HepG2 (cell line): ENCODE measurements around the gene HOMEZ. TPM values are rescaled to one million over a fixed set of nuclear protein-coding genes. Genes with fewer than 3 reads are reported as not detected.

Experiments
- ATAC-seq: fragments of 200-7000 bp; cut with Tn5 transposase; 3 replicates; pipeline ENCODE4 v1.9.1; 2020; ENCODE audit warnings: mild to moderate bottlenecking, moderate library complexity
- BruUV-seq: library from RNA; stranded (reverse); fragments of 400-500 nt; replicated peaks from 2 replicates; lab custom pipeline; 2021; lab: Mats Ljungman, UMichigan
- CTCF ChIA-PET: fragments of 300-600 bp; formaldehyde crosslinking; extraction: SDS; loops from one replicate; lab custom pipeline; 2021; ENCODE audit warnings: low total read pairs, inconsistent platforms, low intra/inter-chr PET ratio; lab: Yijun Ruan, JAX
- POLR2A ChIA-PET: fragments of 350-600 bp; sonication (Branson Sonifier 250); formaldehyde crosslinking; loops from one replicate; lab custom pipeline; 2020; ENCODE audit warnings: antibody characterized with exemption, inconsistent platforms; lab: Yijun Ruan, JAX
- DNase-seq: peaks from one replicate; pipeline ENCODE4 v3.0.0-alpha.2; 2015; ENCODE audit warnings: low spot score
- FAIRE-seq: peaks from 3 replicates; lab custom pipeline; 2011; peaks lifted over from hg19 to GRCh38; lab: Jason Lieb, UNC
- H2AFZ ChIP-seq: one replicate; pipeline ENCODE4 v1.6.1; 2011; ENCODE audit warnings: low read length, inconsistent platforms
- H3K27ac ChIP-seq: fragments of 300-600 bp; 3 replicates; pipeline ENCODE4 v1.8.0; 2011; ENCODE audit warnings: mixed run types, mild to moderate bottlenecking, mixed read lengths, low read length, inconsistent platforms; ENCODE audit not compliant: insufficient read depth; ENCODE audit errors: extremely low read length
- H3K27me3 ChIP-seq, 2 experiments: fragments of 200-600 bp in 1 of 2; 2 replicates in 1 of 2; 3 replicates in 1 of 2; pipeline versions ENCODE4 v1.6.0 to v1.8.0; 2011; ENCODE audit warnings: low read length in 2 of 2, mild to moderate bottlenecking in 2 of 2, moderate library complexity in 2 of 2, inconsistent platforms in 1 of 2; ENCODE audit not compliant: insufficient read depth in 2 of 2, control insufficient read depth in 1 of 2
- H3K36me3 ChIP-seq, 2 experiments: fragments of 200-600 bp in 1 of 2; replicated peaks in 1 of 2; 2 replicates in 1 of 2; 3 replicates in 1 of 2; pipeline versions ENCODE4 v1.5.1 to v1.8.0; 2011; ENCODE audit warnings: low read length in 2 of 2, inconsistent platforms in 1 of 2; ENCODE audit not compliant: insufficient read depth in 2 of 2, control insufficient read depth in 1 of 2
- H3K4me1 ChIP-seq: 2 replicates; pipeline ENCODE4 v1.5.1; 2012; ENCODE audit warnings: low read length, inconsistent platforms; ENCODE audit not compliant: insufficient read depth
- H3K4me2 ChIP-seq: 2 replicates; pipeline ENCODE4 v1.6.0; 2011; ENCODE audit warnings: low read depth, low read length, inconsistent platforms
- H3K4me3 ChIP-seq, 3 experiments: fragments of 200-600 bp in 1 of 3; sonication (generic), shearing (Covaris generic) in 1 of 3; replicated peaks in 1 of 3; 2 replicates each; pipeline ENCODE4 v1.5.1; 2011 to 2016; ENCODE audit warnings: low read length in 3 of 3, inconsistent platforms in 2 of 3, low read depth in 2 of 3, mild to moderate bottlenecking in 2 of 3, control low read depth in 1 of 3, mixed read lengths in 1 of 3; ENCODE audit not compliant: insufficient read depth in 1 of 3
- H3K79me2 ChIP-seq: one replicate; pipeline ENCODE4 v1.6.1; 2011; ENCODE audit warnings: low read length, inconsistent platforms; ENCODE audit not compliant: insufficient read depth
- H3K9ac ChIP-seq: 2 replicates; pipeline ENCODE4 v1.6.0; 2011; ENCODE audit warnings: mild to moderate bottlenecking, low read depth, low read length, inconsistent platforms; ENCODE audit not compliant: insufficient read depth
- H3K9me3 ChIP-seq: 2 replicates; pipeline ENCODE4 v1.5.1; 2012; ENCODE audit warnings: mild to moderate bottlenecking, low read length
- H4K20me1 ChIP-seq: 2 replicates; pipeline ENCODE4 v1.6.0; 2011; ENCODE audit warnings: inconsistent platforms, mild to moderate bottlenecking, low read length, moderate library complexity; ENCODE audit not compliant: insufficient read depth
- CBFB ChIP-seq: sonication (generic); formaldehyde crosslinking; IDR thresholded peaks from 2 replicates; pipeline ENCODE4 v1.4.0; 2020; ENCODE audit warnings: missing genetic modification reagents
- FOXO1 ChIP-seq: sonication (generic); formaldehyde crosslinking; IDR thresholded peaks from 2 replicates; pipeline ENCODE4 v1.4.0; 2020; ENCODE audit warnings: missing genetic modification reagents
- GMEB2 ChIP-seq: IDR thresholded peaks from 2 replicates; pipeline ENCODE4 v1.6.1; 2016; ENCODE audit warnings: missing biosample characterization, missing genetic modification reagents, low read depth
- HES4 ChIP-seq: sonication (generic); formaldehyde crosslinking; IDR thresholded peaks from 2 replicates; pipeline ENCODE4 v1.9.0; 2021; ENCODE audit warnings: mild to moderate bottlenecking, missing genetic modification reagents, borderline replicate concordance
- HNRNPH1 ChIP-seq: fragments of 200-400 bp; formaldehyde crosslinking; optimal IDR thresholded peaks from 2 replicates; pipeline ENCODE3; 2017; ENCODE audit warnings: mild to moderate bottlenecking, low read depth, low read length
- KLF6 ChIP-seq: IDR thresholded peaks from 2 replicates; pipeline ENCODE4 v1.8.0; 2016; ENCODE audit warnings: missing biosample characterization, missing genetic modification reagents
- LCORL ChIP-seq, 2 experiments: fragments of 450-650 bp in 1 of 2; sonication (generic) in 1 of 2; formaldehyde crosslinking in 1 of 2; IDR thresholded peaks; 2 replicates each; pipeline versions ENCODE4 v1.5.0 to v1.6.1; 2017 to 2020; ENCODE audit warnings: antibody characterized with exemption in 1 of 2, missing genetic modification reagents in 1 of 2
- MXD1 ChIP-seq: sonication (generic); formaldehyde crosslinking; IDR thresholded peaks from 2 replicates; pipeline ENCODE4 v1.4.0; 2020; ENCODE audit warnings: mild to moderate bottlenecking, missing genetic modification reagents
- POGK ChIP-seq: sonication (generic); formaldehyde crosslinking; conservative IDR thresholded peaks from 2 replicates; pipeline ENCODE4 v1.8.0; 2022; ENCODE audit warnings: mild to moderate bottlenecking, moderate library complexity, missing genetic modification reagents
- STAT5B ChIP-seq: sonication (generic); formaldehyde crosslinking; IDR thresholded peaks from 2 replicates; pipeline ENCODE4 v1.4.0; 2020; ENCODE audit warnings: missing genetic modification reagents
- TBX2 ChIP-seq: sonication (generic); formaldehyde crosslinking; IDR thresholded peaks from 2 replicates; pipeline ENCODE4 v1.5.0; 2020; ENCODE audit warnings: missing genetic modification reagents, mild to moderate bottlenecking, borderline replicate concordance
- TFAP4 ChIP-seq: sonication (generic); IDR thresholded peaks from 2 replicates; pipeline ENCODE4 v1.6.1; 2016; ENCODE audit warnings: low read depth, borderline replicate concordance
- ZNF136 ChIP-seq: sonication (generic); formaldehyde crosslinking; IDR thresholded peaks from 2 replicates; pipeline ENCODE4 v1.8.1; 2022; ENCODE audit warnings: low read depth, mild to moderate bottlenecking, moderate library complexity, missing genetic modification reagents
- ZNF543 ChIP-seq: sonication (generic); formaldehyde crosslinking; IDR thresholded peaks from 2 replicates; pipeline ENCODE4 v1.4.0; 2020; ENCODE audit warnings: mild to moderate bottlenecking, missing genetic modification reagents
- ZNF569 ChIP-seq: sonication (generic); formaldehyde crosslinking; IDR thresholded peaks from 2 replicates; pipeline ENCODE4 v1.5.0; 2020; ENCODE audit warnings: mild to moderate bottlenecking, missing genetic modification reagents, moderate library complexity, borderline replicate concordance
- ZNF660 ChIP-seq: sonication (generic); formaldehyde crosslinking; IDR thresholded peaks from 2 replicates; pipeline ENCODE4 v1.5.1; 2020; ENCODE audit warnings: mild to moderate bottlenecking, low read depth, missing genetic modification reagents, borderline replicate concordance
- ZNF713 ChIP-seq: sonication (generic); formaldehyde crosslinking; IDR thresholded peaks from 2 replicates; pipeline ENCODE4 v1.4.0; 2020; ENCODE audit warnings: mild to moderate bottlenecking, missing genetic modification reagents
- WGBS: methylation state at CpG from one replicate; pipeline ENCODE4 v1.1.6; 2017; ENCODE audit warnings: low lambda C conversion rate; 5-methylcytosine and 5-hydroxymethylcytosine counted together
- in situ Hi-C: cut with HindIII; loops from 2 replicates; pipeline ENCODE4 v1.10.0; 2017; ENCODE audit warnings: low pct_unique_long_range_greater_than_20kb; ENCODE audit not compliant: extremely low pct_ligation_motif_present
- intact Hi-C: fragments of 100-400 bp; cut with micrococcal nuclease; formaldehyde crosslinking; loops from one replicate; pipeline ENCODE4 v1.10.0; 2022; ENCODE audit not compliant: unreplicated experiment
- polyA plus RNA-seq, 8 experiments: library from polyadenylated mRNA; depleted of rRNA in 3 of 8; stranded (reverse) in 7 of 8; unstranded in 1 of 8; fragments of >200 nt; fragmentation: Illumina TruSeq in 4 of 8; extraction: Trizol in 4 of 8; gene quantifications; 2 replicates each; pipeline versions ENCODE4 v1.2.1 to v1.2.3, GENCODE V29; 2011 to 2016; ENCODE audit warnings: low read depth in 4 of 8, missing spikeins in 1 of 8, mixed read lengths in 1 of 8; ENCODE audit not compliant: insufficient read depth in 1 of 8
- total RNA-seq, 5 experiments: library from RNA; depleted of rRNA; stranded (reverse); fragments of >200 nt; fragmentation: Illumina TruSeq; extraction: Trizol; gene quantifications; 2 replicates each; pipeline ENCODE4 v1.2.3, GENCODE V29; 2016; ENCODE audit warnings: low read depth in 1 of 5

The HOMEZ gene
- total and polyA plus RNA-seq, 2 of the 13 experiments (the other 11 are each of a cell fraction or from before 2014, with no cell fraction given) = 14.5 to 31.8 TPM

- DNase-seq (no peak), ATAC-seq (no peak), FAIRE-seq (no peak)
- H3K79me2 ChIP-seq = peaks cover 34% of the 10 kb centered on the region
- in situ Hi-C loops = loop anchor here (25.0 kb wide), 1 partner anchor 829 kb away; the partner anchor contains the start of genes EMC9, FITM1, PSME1 and PSME2
- H4K20me1 ChIP-seq = no peaks in the 10 kb centered on the region
- no peak overlapping the region for H2AFZ ChIP-seq
- no peaks in the 10 kb centered on the region for H3K9me3 ChIP-seq
- H3K36me3 ChIP-seq = peaks cover 27 to 38% of the 10 kb centered on the region in 2 experiments
- H3K4me2 ChIP-seq = peak overlapping the region; percentile 96
- no TSS peak for BruUV-seq
- ChIA-PET CTCF (no interaction called here), POLR2A (interaction anchor here (0.6 to 18.7 kb wide), 9 partner anchors 13 to 807 kb away, joined by 3 to 1053 read pairs (median 7); partner anchors contain the start of genes DCAF11, HOMEZ, NRL and PABPN1)
- H3K4me3 ChIP-seq = peak overlapping the region; percentile 95 to 99 (median 96)
- peak overlapping the region; percentile 87 for H3K27ac ChIP-seq
- H3K27me3 ChIP-seq = no peaks in the 10 kb centered on the region; a peak in 1 of 5 replicates
- H3K4me1 ChIP-seq = peaks cover 56% of the 10 kb centered on the region
- H3K9ac ChIP-seq = peak overlapping the region; percentile 99
- intact Hi-C loops = loop anchor here (10.0 kb wide), 3 partner anchors 323 to 987 kb away; partner anchors contain the start of genes AJUBA, DCAF11, DHRS1 and NOP9
- WGBS = 94% methylated on average over 22 of the region's 22 CpGs
- TF ChIP-seq ZNF660 (CRISPR knock-in tag) (no peak), ZNF569 (CRISPR knock-in tag) (no peak), TFAP4 (no peak), KLF6 (CRISPR knock-in tag) (no peak), TBX2 (CRISPR knock-in tag) (no peak), FOXO1 (CRISPR knock-in tag) (no peak), HNRNPH1 (no peak), ZNF713 (CRISPR knock-in tag) (0 out of 2 replicates have a peak, but pooled peaks have one; percentile 32), MXD1 (CRISPR knock-in tag) (peak; percentile 40; the same call in 1 of the 2 replicates), POGK (CRISPR knock-in tag) (no peak), CBFB (CRISPR knock-in tag) (no peak), LCORL (IDR thresholded peaks at IDR 0.05) (no peak), LCORL (CRISPR knock-in tag; IDR thresholded peaks at IDR 0.05) (no peak), STAT5B (no peak), GMEB2 (no peak), ZNF136 (CRISPR knock-in tag) (no peak), ZNF543 (CRISPR knock-in tag) (no peak), HES4 (no peak)
These were observed 22.0 kb upstream of the HOMEZ start for GRCh38 chr14:23307687-23308644.
